RKO (cell line): ENCODE results near the gene ROR2.
"Not testable (repeated sequence)": the region's sequence is repeated elsewhere in the genome, so short reads cannot be mapped to it uniquely, and the experiment has no call there.

Source experiments
- DNase-seq: peaks from one replicate; pipeline ENCODE4 v3.0.0-alpha.2; 2016; ENCODE audit warnings: low spot score

The ROR2 gene

DNA sequence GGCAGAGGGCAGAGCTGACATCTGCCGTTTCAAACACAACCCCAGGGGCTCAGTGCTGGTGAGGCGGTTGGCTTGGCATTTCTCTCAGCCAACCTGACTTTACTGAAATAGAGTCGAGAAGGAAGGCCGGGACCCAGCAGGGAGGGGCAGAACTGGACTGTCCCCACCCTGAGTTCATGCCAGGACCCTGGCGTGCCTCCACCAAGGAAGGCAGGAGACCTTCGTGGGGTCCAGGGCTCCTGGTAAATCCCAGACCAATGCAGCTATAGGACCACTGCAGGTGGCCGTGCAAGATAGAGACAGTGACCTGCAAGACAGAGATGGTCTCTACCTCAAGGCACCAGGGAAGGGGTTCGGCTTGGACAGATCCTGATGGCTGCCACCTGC lies 132.9 kb downstream of the ROR2 start:
- no peak for DNase-seq

DNA sequence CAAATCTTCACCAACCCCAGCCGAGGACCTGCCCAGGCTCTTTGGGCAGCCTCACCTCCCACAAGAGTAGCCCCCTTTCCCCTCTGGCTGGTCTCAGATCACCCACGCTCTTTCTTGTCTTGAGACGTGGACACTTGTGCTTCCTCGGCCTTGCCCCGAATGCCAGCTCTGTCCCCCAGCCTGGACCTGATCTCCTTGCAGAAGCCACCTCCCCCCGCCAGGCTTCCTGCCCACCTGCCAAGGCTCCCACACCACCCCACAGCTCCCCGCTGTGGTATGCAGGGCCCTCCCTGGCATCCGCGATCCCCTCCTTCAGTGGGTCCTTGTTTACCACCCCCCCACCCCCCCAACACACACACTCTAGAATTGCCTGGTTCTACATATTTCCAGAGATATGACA lies 133.7 kb downstream of the ROR2 start:
- no peak for DNase-seq

DNA sequence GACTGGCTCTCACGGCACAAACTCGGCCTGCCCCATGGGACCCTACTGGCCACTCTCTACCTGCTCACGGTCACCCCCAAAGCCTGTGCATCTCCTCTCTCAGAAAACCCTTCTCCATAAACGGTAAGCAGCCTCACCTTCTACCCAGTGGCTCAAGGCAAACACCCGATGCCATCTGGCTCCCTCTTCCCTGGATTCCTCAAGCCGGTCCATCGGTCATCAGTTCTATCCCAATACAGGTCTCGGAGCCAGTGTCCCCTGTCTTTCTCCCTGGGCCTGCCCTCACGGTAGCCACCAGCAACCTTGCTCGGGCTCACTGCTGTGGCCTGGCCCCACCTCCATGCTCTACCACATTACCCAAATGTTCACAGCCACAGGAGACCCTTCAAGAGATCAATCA lies 134.1 kb downstream of the ROR2 start:
- DNase-seq, result no peak

DNA sequence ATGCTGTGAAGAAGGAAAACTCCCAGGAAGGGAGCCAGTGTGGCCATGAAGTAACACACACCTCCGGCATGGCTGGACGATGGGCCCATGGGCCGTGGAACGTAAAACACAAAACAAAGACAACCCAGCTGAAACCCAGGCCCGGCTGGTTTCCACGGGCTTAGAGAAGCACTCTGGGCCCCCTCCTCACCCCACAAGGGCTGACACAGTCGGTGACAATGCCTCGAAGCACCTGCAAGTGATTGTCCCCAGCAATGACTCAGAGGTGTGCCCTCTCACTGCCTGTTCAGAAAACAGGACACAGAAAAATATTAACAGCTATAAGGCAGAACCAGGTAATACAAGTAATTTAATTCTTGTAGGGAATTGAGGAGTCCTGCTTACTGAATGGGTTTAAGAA lies 135.3 kb downstream of the ROR2 start:
- no peak for DNase-seq

DNA sequence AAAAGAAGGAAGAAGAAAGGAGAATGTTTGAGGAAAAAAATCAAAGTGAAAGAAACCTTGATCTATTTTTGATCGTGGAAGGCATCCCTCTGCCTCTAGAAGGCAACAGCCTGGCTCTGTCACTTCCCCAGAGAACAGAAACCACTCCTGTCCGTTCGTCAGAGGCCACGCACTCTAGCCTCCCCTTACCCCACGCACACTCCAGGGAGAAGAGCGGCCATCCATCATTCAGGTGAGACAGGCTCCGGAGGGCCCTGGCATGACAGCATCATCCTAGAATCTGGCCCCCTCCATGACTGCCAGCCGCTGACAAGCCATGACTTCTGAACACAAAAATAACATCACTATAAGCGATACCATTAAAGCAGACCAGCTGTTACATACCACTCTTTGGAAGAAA lies 135.8 kb downstream of the ROR2 start:
- DNase-seq, result no peak

DNA sequence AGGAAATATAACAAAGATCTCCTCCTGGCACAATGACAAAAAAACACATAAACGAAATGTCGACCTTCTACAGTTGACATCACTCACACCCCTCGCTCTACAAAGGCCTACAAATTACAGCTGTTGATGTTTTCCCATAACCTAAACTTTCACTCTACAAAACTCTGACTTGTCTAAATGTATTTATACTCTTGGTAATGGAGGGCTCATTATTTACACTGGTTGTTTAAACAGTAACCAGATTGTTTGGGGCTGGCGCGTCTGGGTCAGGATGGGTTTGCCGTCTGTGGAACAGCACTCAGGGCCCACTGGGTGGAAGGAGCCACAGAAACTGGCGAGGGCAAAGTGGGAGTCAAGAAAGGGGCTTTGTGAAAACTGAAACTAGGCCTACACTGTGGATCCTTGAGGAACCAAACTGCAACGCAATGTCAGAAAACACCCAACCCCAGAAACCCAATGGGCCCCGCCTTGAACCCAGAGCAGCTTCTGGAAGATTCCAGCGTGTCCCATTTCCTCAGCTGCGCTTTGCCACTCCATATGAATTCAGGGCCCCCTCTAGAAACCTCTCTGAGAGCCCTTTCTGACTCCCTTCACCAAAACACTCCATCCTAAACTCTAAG lies 136.7 kb downstream of the ROR2 start:
- DNase-seq, result no peak

DNA sequence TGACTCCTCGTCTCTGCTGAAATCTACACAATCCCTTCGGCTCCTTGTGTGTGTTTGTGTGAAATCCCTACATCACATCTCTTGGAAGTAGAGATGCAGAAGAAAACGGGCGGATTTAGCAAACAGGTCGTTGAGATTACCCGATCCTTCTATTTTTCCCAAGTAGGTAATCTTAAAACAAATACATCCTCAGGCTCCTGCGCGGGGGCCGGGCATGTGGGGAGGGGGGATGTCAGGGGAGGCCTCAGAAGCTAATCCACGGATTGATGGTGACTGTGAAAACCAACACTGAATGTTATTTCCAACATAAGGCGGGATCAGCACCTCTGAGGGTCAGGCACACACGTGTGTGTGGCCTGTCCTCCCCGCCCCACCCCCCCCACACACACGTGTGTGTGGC lies 137.8 kb downstream of the ROR2 start:
- no peak for DNase-seq

DNA sequence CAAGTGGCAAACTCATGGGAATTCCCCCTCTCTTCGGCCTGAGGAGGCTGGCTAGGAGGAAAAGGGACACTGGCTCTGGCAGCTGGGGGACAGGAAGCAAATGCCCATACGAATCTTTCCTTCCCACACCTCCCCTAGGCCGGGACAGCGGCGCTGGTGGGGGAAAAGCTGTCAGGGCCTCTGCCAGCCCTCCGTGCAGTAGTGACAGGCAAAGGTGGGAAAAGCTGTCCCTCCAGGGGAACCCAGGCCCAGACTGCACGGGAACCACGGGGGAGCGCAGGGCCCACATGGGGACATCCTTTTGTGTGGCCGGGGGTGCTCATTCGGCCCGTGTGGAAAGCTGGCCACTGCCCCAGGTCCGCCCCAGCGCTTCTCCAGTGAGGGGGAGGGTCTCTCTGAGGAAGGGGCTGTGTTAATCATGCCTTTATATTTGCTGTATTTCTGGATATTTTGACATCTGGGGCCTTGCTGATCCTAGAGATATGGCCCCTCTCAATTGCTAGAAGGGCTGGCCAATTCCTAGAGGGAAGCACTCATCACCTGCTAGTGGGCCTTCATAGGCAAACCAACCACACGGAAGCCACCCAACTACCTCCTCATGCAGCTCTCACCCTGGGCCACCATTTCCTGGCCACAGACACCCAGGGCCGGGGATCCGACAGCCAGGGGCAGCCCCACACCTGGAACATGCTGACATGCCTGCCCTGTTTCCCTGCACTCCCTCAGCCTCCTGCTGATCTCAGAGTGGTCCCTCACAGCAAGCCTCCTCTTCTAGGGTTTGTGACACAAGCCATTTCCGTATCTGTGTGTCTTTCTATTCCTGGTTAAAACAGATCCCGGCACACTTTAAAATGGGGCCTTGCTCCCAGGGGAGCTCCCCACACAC lies 138.8 kb downstream of the ROR2 start:
- no peak for DNase-seq

DNA sequence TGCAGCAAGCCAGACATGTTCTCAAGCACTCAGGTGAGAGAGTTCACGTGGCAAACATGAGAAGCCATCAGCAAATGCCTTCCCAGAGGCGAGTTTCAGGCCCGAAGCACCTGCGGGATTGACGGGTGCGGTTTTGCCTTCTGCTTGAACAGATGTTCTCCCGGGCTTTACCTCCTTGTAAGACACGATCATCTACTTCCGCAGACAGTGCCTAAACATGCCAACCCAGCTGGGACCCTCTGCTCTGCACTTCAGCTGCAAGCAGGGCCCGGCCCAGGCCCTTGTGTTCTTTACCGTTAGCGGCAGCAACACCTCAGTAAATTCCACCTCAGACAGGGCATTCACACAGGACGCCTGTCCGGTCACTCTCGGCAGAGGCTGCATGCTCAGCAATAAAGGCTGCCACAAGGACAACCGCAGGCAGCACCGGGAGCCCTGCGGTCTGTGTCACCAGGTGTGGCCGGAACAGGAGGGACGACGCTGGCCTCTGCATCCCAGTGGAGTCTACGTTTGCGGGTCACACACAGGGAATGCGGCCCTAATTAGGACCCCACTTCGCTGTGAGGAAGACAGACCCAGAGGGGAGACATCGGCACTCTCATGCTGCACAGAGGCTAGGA lies 139.6 kb downstream of the ROR2 start:
- DNase-seq, result no peak

DNA sequence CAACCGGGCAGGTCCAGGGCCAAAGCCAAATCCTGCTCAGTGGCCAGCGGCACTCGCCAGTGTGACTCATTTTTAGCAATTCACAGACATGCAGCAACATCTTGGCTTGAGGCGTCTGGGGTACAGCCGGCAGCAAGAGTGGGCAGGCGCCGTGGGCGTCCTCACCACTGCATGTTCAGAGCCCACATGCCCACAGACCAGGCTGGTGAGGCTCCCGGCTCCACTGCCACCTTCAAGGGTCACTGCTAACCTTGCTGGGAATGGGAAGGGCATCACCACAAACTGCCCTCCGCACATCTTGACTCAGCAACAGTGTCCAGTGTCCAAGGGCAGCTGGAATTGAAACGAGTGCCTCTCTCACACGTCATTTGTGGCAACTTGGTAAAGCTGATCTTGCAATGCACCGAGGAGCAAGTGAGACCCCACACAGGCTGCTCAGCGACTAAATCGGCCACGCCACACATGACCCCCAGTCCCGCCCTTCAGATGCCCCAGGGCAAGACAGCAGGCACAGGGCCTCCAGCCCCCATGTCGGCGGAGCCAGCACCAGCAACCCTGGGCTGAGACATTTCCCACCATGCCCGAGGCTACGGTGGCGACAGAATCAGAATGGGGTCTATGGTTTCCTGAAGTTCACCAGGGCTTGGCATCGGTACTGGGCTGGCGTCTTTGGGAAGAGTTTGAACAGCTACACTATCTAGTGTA lies 140.3 kb downstream of the ROR2 start:
- DNase-seq, result no peak

DNA sequence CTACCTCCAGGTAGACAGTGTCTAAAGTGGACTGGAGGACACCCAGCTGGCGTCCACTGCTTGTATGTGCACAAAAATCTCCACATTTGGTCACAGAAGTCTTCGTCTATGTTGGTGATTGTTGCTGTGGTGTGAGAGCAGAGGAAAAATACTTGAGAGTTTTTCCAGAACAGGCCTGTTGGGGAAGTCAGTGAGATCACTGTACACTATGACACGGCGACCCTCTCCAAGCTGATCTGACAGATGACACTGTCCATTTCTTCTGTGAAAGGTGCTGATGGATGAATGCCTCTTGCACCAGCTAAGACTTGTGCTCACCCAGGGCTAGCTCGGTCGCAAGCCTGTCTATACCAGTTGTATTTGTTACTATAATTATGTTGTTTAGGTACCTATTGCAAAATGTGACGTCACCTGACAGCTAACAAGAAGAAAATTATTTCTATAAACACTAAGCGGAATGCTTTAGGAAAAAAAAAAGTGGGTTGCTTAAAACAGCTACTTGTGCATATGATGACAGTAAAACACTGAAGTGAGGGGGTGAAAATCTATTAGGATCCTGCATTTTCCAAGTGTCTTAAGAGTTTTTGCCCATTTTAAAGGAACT lies 142.3 kb downstream of the ROR2 start:
- DNase-seq, result no peak

DNA sequence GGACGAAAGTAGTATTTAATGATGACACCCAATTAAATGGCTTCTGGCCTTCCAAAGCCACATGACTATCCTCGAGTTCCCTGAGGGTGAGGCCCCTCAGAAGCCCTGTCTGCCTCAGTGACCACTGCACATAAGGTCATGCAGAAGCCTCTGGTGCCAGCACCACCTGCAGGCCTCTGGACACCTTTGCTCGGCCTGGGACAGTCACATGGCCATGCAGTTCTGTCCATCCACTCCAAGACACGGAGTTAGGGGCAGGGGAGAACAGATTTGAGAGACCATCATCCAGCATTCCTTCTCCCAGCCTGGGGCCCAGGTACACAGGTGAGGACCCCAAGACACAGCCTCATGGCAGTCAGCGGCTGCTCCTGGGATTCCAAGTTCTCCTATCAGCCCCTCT lies 145.0 kb downstream of the ROR2 start:
- DNase-seq, result no peak

DNA sequence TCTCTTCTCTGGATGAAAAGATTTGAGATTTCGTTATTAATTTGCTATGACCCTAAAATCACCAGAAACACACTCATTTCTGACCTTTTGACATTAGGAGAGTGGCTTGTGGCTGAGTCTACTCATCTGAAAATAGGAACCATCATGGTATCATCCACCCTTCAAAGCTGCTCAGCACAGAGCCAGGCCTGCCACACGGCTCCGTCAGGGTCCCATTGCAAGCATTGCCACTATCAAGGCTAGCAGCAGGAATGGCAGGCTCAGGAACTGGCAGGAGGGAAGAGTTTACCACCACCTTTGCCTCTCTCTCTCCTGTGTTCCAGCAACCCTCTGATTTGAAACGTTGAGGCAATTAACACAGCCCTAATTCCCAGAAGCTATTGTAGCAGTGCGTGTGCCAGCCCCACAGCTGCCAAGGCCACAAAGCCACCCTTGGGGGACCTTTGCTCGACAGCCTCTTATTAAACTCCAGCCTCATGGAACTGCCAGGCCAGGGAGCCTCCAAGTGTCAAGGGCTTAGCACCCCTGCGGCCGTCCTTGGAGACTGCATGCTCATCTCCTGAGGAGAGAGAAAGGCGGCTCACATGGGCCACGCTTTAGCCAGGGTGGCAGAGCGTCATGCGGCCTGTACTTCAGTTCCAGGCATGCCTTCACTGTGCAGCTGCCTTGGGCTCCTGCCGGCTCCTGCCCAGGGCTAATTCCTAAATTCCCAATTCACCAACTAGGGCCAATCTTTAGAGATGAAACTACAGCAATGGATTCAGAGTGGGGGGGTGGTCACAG lies 145.9 kb downstream of the ROR2 start:
- no peak for DNase-seq

DNA sequence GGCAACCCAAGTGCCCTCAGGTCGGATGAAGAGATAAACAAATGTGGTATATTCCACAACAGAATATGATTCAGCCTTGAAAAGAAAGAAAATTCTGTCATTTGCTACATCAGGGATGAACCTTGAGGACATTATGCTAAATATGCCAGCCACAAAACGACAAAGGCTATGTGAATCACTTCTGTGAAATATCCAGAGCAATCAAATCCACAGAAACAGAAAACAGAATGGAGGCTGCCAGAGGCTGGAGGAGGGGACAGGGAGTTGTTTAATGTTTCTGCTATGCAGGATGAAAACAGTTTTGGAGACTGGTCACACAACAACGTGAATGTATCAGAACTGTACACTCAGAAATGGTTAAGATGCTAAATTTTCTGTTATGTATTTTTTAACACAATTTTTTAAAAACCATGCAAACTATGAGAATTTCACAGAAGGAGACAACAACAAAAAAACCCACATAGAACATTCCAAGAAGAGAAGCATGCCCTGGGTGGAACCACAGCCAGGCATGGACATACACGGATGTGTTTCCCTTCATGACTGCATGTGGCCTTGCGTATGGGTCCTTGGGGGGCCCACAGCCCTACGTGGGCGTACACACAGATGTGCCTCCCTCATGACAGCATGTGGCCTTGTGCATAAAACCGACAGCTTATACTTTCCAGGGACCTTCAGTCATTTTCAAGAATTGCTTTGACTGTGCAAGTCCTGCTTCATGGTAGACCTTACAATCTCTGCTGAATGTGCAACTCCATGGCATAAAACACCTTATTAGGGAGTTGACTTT lies 146.7 kb downstream of the ROR2 start:
- no peak for DNase-seq

DNA sequence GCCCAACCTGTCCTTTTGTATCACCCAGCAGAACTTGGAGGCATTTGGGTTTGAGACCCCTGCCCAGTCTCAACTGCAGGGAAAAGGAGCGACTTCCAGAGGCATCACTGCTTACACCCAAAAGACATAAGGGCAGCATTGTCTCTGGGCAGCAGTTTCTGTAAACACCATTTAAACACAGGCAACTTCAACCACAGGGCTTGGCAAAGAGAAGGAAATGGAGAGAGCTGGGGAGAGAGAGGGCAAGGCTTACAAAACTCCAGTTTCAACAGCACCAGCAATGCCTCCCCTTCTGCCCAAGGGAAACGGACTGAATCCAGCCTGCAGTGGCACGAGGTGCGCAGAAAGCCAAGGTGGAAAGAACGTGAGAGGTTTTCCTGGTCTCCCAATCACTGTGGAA lies 147.6 kb downstream of the ROR2 start:
- no peak for DNase-seq

DNA sequence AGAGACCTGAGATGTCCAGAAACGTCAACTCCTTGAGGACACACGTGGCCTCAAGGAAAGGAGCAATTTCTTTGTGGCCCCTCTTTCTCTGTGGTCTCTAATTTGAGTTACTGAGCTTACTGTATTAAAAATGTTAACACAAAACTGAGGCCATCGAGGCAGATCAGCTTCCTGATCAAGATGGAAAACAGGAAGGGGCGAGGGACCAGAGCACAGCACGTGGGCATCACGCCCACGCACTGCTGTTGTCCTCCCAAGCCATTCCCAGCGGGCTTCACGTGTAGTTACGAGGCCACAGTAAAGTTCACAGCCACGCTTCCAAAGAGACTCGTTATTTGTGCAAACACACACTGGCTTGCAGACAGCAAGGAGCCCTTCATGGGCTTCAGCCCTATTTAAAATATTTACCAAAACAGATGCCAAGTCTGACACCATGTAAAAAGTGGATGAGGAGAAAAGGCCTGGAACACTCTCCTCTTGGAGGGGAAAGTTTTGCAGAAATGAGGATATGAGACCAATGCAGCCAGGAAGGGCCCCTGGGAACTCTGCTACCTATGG lies 149.5 kb downstream of the ROR2 start:
- DNase-seq, result no peak

DNA sequence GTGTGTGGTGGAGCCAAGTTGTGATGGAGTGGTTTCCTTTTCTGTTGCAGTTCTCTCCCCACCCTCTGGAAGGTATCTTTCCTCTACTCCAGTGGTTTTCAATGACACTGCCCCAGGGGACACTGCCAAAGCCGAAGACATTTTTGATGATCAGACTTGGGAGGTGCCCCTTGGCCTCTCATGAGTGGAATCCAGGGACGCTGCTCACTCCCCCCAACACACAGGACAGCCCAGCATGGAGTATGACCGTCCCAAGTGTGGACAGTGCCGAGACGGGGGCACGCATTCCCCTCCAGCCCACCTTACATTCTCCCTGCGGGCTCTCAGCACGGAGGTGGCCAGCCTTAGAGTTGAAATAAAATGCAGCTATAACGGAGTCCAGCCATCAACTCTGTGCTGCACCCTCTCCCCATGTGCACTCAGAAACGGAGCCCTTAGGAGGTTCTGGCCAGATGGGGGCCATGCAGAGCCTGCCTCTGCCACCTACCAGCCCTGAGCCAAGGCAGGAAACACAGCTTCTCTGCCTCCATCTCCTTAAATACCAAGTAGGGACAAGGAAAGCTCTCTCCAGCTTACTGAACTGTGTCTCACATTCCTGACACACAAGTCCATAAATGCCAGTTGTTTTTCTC lies 150.8 kb downstream of the ROR2 start:
- DNase-seq, result no peak

DNA sequence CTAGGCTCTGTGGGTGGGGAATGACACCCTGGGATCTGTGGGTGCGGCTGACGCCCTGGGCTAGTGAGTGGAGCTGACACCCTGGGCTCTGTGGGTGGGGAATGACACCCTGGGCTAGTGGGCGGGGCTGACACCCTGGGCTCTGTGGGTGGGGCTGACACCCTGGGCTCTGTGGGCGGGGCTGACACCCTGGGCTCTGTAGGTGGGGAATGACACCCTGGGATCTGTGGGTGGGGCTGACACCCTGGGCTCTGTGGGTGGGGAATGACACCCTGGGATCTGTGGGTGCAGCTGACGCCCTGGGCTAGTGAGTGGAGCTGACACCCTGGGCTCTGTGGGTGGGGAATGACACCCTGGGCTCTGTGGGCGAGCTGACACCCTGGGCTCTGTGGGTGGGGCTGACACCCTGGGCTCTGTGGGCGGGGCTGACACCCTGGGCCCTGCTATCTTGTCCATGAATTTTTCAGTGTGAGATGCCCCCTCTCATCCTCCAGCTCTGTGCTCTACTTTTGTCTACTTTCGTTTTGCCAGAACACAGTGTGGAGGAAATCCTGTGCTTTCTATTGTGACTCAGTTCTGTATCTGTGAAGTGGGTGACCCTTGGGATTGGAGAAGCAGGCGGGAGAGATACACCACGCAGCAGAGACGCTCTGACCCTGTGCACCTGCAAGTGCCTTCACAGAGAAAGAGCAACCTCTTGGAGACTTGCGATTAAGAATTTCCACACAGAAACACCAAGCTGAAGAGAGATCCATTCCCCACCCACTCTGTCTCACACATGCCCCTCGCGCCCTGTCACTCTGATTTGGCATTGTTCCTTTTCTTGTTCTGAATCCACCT lies 151.5 kb downstream of the ROR2 start:
- DNase-seq, result not testable (repeated sequence)

DNA sequence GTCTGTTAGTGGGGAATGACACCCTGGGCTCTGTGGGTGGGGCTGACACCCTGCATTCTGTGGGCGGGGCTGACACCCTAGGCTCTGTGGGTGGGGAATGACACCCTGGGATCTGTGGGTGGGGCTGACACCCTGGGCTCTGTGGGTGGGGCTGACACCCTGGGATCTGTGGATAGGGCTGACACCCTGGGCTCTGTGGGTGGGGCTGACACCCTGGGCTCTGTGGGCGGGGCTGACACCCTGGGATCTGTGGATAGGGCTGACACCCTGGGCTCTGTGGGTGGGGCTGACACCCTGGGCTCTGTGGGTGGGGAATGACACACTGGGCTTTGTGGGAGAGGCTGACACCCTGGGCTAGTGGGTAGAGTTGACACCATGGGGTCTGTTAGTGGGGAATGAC lies 152.5 kb downstream of the ROR2 start:
- DNase-seq, result not testable (repeated sequence)
